ENCODE measurements around the gene MAP2K2.

MAP2K2 gene

DNA sequence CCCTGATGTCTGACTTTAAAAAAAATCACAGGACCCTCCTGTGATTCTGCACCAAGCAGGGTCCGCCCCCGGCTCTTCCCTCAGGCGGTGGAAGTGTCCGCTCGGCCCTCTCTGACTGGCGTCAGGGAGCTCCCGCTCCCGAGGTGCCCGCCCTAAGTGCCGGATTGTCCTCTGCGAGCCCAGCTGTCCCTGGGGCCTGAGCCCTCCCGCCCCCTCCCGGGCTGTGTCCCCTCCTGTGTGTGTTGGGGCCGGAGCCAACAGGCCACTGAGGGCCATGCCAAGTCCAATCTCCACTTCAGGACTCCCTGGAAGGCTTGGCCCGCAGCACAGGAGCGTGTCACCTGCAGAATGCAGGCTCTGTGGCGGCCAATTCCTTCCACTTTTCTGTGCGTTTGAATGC lies 25.4 kb downstream of the MAP2K2 start:
- DNase-seq (ENCODE audit: low read depth) = no peak
- TF ChIP-seq, protein P1, sequence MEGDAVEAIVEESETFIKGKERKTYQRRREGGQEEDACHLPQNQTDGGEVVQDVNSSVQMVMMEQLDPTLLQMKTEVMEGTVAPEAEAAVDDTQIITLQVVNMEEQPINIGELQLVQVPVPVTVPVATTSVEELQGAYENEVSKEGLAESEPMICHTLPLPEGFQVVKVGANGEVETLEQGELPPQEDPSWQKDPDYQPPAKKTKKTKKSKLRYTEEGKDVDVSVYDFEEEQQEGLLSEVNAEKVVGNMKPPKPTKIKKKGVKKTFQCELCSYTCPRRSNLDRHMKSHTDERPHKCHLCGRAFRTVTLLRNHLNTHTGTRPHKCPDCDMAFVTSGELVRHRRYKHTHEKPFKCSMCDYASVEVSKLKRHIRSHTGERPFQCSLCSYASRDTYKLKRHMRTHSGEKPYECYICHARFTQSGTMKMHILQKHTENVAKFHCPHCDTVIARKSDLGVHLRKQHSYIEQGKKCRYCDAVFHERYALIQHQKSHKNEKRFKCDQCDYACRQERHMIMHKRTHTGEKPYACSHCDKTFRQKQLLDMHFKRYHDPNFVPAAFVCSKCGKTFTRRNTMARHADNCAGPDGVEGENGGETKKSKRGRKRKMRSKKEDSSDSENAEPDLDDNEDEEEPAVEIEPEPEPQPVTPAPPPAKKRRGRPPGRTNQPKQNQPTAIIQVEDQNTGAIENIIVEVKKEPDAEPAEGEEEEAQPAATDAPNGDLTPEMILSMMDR (conservative IDR thresholded peaks at IDR 0.05; ENCODE audit: control insufficient read depth, insufficient read depth, low read depth, low read length) = no peak
- H3K4me3 ChIP-seq (ENCODE audit: control insufficient read depth, low read depth, low read length) = no peak overlapping the region

DNA sequence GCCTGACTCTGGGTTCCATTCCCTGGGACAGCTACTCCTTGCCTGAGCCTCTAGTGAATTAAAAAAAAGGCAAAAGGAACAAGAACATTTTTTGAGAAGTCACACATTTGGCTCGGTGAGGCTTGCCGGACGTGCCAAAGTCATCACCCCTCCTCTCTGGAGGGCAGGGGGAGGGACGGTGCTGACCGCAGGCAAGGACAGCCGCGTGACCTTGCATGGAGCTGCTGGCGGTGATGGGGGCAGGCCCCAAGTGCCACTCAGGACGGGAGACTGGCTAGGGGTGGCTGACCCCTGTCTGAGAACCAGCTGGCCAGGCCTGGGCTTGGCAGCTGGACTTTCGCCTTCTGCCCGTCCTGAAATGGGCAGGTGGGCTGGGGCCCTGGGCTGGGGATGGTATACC lies 26.4 kb downstream of the MAP2K2 start:
- no peak for DNase-seq (ENCODE audit: low read depth)
- TF ChIP-seq, protein P1 (conservative IDR thresholded peaks at IDR 0.05; ENCODE audit: control insufficient read depth, insufficient read depth, low read depth, low read length) = no peak
- H3K4me3 ChIP-seq (ENCODE audit: control insufficient read depth, low read depth, low read length) = no peak overlapping the region

DNA sequence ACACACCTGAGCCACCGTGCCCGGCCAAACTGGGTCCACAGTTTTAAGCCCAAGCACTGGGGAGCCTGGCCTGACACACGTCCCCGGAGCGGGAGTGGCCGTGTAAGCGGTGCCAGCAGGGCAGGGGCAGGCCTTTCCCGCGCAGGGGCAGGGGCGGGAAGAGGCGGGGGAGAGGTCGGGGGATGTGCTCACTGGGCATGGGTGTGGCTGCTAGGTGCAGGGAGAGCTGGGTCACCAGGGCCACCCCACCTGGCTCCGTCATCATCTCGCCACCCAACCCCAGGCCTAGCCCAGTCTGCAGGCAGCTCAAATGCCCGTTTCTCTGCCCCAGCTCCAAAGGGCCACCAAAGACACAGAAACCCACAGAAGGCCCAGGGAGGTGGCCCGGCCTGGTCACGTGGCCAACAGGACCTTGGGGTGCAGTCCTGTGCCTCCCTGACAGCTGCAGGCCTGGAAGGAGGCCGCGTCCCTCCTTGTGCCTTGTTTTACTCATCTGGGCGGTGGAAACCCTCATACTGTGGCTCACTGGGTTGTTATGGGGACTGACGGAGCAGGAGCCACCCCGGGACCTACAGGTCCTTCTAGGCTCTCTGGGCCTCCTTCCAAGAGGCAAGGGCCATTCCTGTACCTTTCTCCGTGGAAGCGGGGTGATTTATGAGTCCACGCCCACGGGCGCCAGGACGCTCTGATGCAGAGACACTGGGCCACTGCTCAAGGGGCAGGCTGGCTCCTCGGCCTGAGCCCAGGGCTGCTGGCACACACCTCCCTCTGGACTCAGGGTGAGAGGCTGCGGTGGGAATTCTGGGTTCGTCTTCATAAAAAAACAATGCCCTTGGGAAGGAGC lies 27.7 kb downstream of the MAP2K2 start:
- no peak for DNase-seq (ENCODE audit: low read depth)
- TF ChIP-seq, protein P1 (conservative IDR thresholded peaks at IDR 0.05; ENCODE audit: control insufficient read depth, insufficient read depth, low read depth, low read length) = no peak
- no peak overlapping the region for H3K4me3 ChIP-seq (ENCODE audit: control insufficient read depth, low read depth, low read length)

DNA sequence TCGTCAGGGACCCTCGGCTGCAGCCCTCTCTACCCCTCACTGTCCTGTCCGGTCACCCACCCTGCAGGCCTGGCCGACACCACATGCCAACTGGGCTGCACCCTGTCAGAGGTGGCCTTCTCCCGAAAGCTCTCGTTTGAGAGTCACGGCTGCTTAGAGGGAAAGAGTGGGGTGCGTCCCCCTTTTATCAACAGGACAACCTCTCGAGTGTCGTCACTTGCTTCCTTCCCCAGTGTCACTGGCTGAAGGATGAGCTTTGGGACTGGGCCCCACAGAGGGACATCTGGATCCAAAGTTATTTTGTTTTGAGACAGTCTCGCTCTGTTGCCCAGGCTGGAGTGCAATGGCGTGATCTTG lies 28.5 kb downstream of the MAP2K2 start:
- no peak for DNase-seq (ENCODE audit: low read depth)
- TF ChIP-seq, protein P1 (conservative IDR thresholded peaks at IDR 0.05; ENCODE audit: control insufficient read depth, insufficient read depth, low read depth, low read length) = no peak
- H3K4me3 ChIP-seq (ENCODE audit: control insufficient read depth, low read depth, low read length) = no peak overlapping the region

DNA sequence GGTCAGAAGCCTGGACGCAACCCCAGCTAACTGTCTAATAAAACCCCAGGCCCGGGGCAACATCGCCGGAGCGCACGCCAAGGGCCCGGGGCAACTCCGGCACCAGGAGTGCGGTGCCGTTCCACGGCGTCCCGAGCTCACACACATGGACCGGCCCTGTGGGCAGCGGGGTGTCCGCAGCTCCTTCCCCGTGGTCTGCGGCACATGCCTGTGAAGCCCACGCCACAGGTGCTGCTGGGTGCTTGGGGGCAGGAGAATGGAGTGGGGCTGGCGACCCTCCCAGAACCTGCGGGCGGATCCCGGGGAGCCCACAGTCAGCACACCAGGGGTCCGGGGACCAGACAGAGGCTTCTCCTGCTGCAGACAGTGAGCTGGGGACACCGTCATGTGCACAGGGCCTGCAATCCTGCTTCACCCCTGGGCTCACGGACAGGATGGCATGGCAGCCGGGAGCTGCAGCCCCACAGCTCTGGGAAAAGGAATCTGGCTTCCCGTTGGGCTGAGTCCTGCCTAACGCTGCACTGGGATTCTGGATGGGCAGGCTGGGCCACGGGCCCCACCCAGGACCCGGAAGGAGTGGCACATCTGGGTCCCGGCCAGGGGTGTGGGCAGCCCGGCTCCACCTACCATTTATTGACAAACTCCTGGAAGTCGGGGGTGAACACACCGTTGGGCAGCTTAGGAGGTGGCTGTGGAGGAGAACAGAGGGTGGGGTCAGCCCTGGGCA lies 29.0 kb downstream of the MAP2K2 start:
- no peak for DNase-seq (ENCODE audit: low read depth)
- TF ChIP-seq, protein P1 (conservative IDR thresholded peaks at IDR 0.05; ENCODE audit: control insufficient read depth, insufficient read depth, low read depth, low read length) = no peak
- H3K4me3 ChIP-seq (ENCODE audit: control insufficient read depth, low read depth, low read length) = no peak overlapping the region

DNA sequence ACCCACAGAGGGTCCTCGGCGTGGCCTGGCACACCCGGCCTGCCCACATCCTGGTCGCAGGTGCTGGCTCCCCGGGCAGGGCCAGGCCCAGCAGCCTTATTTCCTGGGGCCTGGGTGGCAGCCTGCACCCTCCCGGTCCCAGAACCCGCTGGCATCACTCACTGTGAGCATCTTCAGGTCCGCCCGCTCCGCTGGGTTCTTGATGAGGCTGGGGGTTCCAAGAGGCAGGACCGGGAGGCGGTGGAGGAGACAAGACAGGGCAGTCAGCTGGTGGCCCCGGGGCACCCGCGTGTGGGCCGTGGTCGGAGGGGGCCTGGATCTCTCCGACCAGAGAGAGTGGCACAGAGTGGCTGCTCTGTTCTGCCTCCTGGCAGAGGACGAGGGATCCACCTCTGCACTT lies 29.6 kb downstream of the MAP2K2 start:
- no peak overlapping the region for H3K4me3 ChIP-seq (ENCODE audit: control insufficient read depth, low read depth, low read length)
- TF ChIP-seq, protein P1 (conservative IDR thresholded peaks at IDR 0.05; ENCODE audit: control insufficient read depth, insufficient read depth, low read depth, low read length) = no peak
- no peak for DNase-seq (ENCODE audit: low read depth)

All from fibroblast of mammary gland (primary cell).